Measurements from ENCODE around the gene TUBA3E.
"Not testable (repeated sequence)": the region's sequence is repeated elsewhere in the genome, so short reads cannot be mapped to it uniquely, and the experiment has no call there.

The TUBA3E gene

DNA sequence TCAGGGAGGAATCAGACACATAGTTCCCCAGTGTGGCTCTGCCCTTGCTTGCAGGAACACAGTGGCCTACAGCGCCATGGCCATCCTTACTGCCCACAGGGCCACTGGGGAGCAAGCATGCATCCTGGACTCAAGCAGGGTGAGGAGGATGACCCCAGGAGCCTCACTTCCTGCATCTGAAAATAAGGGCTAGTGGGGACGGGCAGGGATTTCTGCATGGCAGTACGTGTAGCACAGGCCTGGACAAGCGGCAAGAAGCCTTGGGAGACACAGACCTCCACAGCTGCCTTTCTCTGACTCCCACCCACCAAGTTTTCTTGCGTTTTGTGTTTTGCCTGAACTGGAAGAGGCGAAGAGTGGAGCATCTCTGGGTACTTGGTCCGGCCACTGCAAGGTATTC is 35.8 kb downstream of the TUBA3E start:
- DNase-seq (ENCODE audit: low read depth in 2 of 2): not testable (repeated sequence)

GRCh38 chr2:130160838-130161705 is 37.2 kb downstream of the TUBA3E start:
- not testable (repeated sequence) for DNase-seq (ENCODE audit: low read depth in 2 of 2)

DNA sequence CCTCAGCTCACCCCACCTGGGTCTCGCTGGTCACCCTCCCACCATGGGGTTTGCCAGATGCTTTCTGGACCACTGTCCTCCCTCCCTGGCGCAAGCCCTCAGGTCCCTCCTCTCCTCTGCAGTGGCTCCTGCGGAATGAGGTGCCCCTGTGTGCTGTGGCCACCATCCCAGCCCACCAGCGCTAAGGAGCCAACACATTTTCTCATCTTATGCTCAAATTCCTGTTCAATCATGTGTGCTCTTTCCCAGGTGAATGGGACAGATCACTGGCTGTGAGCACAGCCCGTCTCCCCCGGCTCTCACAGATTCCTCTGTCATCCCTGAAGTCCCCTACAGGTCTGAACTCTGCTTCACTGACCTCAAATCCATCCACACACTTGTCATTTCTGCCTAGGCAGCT is 38.1 kb downstream of the TUBA3E start:
- no peak for DNase-seq (ENCODE audit: low read depth in 2 of 2)

- not testable (repeated sequence) for DNase-seq (ENCODE audit: low read depth in 2 of 2)
These were observed 38.9 kb downstream of the TUBA3E start for GRCh38 chr2:130159376-130159775.

- no peak for DNase-seq (ENCODE audit: low read depth in 2 of 2)
These were observed 39.6 kb downstream of the TUBA3E start for GRCh38 chr2:130158631-130159030.

- not testable (repeated sequence) for DNase-seq (ENCODE audit: low read depth in 2 of 2)
These were observed 40.3 kb downstream of the TUBA3E start for GRCh38 chr2:130157825-130158514.

- not testable (repeated sequence) for DNase-seq (ENCODE audit: low read depth in 2 of 2)
These were observed 40.9 kb downstream of the TUBA3E start for GRCh38 chr2:130157354-130157753.

- no peak for DNase-seq (ENCODE audit: low read depth in 2 of 2)
These were observed 41.6 kb downstream of the TUBA3E start for GRCh38 chr2:130156624-130157004.

GRCh38 chr2:130155956-130156623 is 42.1 kb downstream of the TUBA3E start:
- not testable (repeated sequence) for DNase-seq (ENCODE audit: low read depth in 2 of 2)

DNA sequence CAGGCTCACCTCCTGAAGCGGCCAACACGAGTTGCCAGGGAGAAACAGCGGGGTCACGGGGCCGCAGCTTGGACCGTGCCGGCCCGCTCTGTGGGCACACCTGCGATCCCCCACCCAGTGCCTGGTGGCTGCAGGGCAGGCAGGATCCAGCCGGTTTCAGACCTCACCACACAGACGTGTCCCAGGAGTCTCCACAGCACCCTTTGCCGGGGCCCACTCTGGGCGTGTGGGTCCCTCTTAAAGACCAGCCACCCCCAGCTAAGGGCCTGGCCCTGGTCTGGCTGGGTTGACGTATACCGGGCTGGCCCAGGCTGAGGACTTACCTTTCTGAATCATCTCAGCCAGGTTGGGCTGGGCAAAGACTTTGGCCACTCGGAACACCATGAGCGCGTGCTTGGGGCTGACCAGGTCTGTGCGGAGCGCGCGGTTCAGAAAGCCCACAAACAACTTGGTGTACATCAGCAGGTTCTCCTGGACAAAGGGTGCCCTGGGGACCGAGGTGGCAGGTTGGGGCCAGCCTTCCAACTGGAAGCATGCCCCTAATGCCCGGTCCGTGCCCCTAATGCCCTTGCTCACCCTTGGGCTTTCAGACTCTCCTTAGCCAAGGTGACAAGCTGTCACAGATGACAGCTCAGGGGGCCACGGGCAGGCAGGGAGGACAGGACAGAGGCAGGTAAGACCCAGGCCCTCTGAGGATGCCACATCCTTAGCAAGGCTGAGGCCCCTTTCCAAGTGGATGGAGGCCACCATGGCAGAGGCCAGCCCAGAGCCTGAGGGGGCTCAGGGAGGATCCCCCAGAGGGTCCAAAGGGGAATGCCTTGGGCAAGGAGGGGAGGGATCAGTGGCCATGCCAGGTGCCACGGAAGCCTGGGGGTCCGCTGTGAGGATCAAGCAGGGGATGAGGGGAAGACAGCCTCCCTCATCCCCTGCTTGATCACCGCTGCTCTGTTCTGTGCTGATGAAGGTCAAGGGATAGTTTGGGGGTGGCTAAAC is 43.2 kb downstream of the TUBA3E start:
- no peak for DNase-seq (ENCODE audit: low read depth in 2 of 2)

DNA sequence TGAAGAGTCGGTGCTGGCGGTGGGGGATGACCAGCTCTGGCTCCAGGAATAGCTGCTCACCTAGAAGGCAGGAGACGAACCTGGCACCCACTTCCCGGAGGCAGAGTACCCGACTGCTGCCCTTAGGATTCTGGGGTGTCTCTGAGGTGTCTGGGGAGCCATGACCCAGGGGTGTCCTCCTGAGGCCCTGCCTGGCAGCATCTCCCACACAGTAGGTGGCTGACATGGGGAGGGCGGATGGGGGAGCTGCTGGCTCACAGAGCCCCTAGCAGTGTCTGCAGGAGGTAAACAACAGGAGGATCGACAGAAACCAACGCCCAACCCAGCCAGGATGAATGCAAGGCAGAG is 43.8 kb downstream of the TUBA3E start:
- not testable (repeated sequence) for DNase-seq (ENCODE audit: low read depth in 2 of 2)

DNA sequence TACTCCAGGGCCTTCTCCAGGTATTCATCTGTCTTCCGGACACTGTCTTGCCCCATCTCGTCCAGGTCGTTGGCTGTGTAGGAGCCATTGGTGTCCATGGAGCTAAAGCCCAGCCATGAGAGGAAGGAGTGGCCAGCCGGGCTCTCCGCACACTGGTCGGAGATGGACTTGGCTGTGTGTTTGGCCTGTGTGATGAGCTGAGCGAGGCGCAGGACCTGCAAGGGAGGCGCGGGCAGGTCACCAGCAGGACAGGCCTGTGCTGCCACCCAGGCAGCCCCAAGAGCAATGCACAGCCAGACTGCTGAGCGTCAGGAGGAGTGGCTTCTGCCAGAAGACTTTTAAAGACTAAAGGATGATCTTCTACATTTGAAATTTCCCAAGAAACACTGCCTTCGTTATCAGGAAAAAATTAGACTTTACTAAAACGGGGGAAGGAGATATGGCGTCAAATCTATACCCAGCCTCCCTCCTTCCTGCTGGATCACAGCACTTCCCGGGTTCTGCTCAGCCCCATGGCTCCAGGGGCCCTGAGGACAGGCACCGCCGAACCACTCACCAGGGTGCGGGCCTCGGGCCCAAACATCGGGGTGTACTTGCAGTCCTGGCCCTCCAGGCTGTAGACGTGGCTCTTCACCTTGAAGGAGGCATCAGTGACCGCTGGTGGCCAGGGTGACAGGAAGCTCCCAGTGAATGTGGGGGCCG is 44.4 kb downstream of the TUBA3E start:
- not testable (repeated sequence) for DNase-seq (ENCODE audit: low read depth in 2 of 2)

DNA sequence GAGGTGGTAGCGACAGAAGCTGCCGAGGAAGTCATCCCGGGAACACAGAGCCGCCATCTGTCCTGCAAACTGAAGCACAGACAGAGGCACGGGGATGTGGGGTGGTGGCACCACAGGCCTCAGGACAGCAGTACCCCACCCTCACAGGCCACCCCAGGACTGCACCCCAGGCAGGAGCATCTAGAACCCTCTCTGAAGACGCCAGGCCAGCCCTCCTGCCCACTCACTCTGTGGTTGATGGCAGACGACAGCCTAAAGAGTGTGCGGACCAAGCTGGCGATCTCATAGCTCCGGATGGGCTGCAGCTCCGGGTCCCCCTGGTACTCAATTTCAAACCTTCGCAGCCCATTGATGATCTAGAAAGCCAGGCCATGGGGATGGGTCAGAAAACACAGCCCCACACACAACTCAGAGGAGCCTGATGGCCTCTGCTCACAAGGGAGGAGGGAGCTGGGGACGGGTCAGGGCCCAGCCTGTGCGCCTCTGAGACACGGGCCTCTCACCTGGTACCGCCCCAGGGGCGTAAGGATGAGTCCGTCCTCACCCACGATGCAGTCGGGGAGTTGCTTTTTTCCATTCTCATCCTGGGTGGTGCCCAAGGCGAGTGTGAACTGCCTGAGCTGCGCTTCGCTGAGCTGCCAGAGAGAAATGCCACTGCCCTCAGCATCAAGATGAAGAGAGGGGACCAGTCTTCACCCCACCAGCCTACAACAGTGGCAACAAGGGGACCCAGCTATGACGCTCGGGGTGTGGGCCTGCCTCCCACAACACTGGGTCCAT is 45.2 kb downstream of the TUBA3E start:
- no peak for DNase-seq (ENCODE audit: low read depth in 2 of 2)

DNA sequence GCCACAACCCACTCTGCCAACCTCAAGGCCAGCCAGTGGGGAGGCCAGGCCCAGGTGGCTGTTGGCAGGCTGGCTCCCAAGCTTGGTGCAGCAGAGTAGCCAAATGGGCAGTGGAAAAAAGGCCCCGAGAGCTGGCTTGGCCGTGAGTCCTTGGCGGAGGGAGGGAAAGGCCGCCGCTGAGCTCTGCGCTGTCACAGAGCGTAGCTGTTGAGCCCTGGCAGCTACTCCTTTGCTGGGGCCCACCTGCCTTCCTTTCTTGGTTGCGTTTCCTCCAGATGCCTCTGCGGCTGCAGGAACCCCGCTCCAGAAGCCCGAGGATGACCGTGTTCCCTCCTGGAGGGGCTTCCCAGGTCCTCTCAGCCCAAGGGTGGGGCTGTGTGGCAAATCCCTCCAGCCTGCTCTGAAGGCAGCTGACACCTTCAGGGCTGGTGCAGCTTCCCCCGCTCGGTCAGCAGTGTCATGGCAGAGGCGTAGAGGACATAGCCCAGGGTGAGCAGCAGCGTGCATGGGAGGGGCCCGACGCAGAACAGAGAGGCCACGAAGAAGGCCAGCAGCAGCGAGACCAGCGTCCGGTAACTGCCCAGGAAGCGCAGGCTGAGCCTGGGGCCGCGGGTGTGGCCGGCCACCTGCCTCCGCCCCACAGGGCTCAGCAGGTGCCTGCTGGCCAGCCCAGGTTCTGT is 46.0 kb downstream of the TUBA3E start:
- not testable (repeated sequence) for DNase-seq (ENCODE audit: low read depth in 2 of 2)

DNA sequence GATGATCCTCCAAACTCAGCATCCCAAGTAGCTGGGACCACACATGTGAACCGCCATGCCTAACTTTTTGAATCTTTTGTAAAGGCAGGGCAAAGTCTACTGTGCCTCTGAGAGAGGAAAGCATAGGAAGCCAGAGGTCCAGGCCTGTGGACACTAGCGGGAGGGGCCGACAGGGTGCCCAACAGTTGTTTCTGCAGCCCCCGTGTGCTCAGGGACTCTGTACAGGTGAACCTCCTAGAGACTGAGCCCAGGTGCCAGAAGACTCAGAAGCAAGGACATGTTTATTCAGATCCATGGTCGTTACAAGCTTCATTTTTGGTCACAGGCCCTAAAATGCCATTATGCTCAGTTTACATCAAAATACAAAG is 47.1 kb downstream of the TUBA3E start:
- DNase-seq (ENCODE audit: low read depth in 2 of 2): not testable (repeated sequence)

DNA sequence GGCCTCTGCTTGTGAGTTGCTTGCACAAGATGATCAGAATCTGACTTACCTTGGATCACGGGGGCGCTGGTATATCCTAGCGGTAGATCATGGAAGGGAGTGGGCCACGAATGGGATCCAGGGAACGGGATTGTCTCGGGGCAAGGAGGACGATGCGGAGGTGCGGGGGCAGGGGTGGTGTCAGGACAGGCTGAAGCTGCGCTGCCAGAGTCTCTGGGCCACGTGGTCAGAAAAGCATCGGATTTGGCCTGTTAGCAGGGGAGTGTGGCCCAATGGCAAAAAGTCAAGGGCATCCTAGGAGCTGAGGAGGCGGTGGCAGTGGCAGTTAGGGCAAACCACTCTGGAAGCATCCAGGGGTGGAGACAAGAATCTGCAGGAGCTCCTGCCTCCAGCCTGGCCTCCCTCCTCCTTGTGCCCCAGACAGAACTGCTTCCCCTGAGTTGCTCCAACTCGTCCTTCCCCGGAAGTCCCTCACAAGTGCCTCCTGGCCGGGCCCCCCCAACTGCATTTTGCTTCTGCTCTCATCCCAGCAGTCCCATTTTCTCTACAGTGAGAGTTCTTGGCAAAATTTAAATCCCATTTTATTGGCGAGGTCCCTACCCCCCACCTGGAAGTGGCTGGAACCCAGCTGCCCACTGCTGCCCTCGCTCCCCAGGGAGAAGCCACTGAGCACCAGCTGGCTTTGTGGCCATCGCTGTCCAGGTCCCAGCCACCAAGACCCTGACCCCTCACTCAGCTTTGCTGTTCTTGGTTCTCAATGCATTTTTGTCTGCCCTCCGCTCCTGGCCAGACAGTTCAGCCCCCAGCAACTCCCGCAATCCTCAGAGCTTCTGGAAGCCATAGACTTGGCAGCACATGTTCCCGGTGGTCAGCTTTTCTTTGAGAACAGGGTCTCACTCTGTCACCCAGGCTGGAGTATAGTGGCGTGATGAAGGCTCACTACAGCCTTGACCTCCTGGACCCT is 47.8 kb downstream of the TUBA3E start:
- no peak for DNase-seq (ENCODE audit: low read depth in 2 of 2)

DNA sequence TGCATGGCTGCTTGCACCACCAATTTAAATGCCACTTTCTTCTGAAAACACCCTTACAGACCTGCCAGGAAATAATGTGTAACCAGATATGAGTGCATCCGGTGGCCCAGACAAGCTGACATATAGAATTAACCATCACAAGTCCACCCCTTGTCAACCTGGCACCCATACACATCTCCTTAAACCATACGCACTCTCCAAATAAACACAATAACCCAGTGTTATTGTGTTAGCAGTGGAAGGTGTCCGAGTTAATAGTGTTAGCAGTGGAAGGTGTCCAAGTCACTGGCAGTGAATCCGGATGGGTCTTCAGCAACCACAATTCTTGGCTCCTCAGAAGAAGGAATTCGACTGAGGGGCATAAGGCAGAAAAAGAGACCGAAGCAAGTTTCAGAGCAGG is 49.7 kb downstream of the TUBA3E start:
- not testable (repeated sequence) for DNase-seq (ENCODE audit: low read depth in 2 of 2)

DNA sequence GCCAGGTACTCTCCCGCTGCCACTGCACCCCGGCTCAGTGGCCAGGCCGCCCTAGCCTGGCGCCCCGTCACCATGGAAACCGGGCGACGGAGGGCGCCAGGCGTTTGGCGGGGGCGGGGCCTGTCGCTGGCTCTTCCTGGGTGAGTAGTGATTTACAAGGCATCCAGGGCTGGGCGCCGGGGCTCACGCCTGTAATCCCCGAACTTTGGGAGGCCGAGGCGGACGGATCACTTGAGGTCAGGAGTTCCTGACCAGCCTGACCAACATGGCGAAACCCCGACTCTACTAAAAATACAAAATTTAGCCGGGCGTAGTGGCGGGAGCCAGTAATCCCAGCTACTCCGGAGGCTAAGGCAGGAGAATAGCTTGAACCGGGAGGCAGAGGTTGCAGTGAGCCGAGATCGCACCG is 53.2 kb downstream of the TUBA3E start, which contains the start of gene CCDC74B:
Gene CCDC74B (minus strand): TSS at position 107 of the 409 bp plus-strand sequence. CDS start 116 bp downstream, outside the sequence.
- peak; percentile 12 to 27 for DNase-seq (ENCODE audit: low read depth in 2 of 2)

All from stimulated activated CD8-positive, alpha-beta memory T cell treated with anti-CD3 and anti-CD28 coated beads, Interleukin-7, amount 100 ng/mL, for 1 hour (primary cell).